GM23338 (cell line): ENCODE data around the gene RHOA. TPM values are rescaled to one million over a fixed set of nuclear protein-coding genes. Genes with fewer than 3 reads are reported as not detected.

ENCODE experiments used
- ATAC-seq: fragments of 200-7000 bp; cut with Tn5 transposase; 3 replicates; pipeline ENCODE4 v1.9.1; 2020
- DNase-seq: peaks from one replicate; pipeline ENCODE4 v3.0.0-alpha.2; 2015; ENCODE audit warnings: low spot score
- H2AFZ ChIP-seq: fragments of 200-600 bp; sonication (generic); 2 replicates; pipeline ENCODE4 v1.8.0; 2016; ENCODE audit warnings: antibody characterized with exemption, mild to moderate bottlenecking, moderate library complexity
- H3F3A ChIP-seq: fragments of 200-600 bp; sonication (generic); replicated peaks from 2 replicates; pipeline ENCODE4 v1.8.0; 2017; ENCODE audit warnings: antibody characterized with exemption, mixed run types, low read depth
- H3K27ac ChIP-seq: fragments of 200-600 bp; sonication (generic); 2 replicates; pipeline ENCODE4 v1.6.1; 2016; ENCODE audit warnings: low read depth
- H3K27me3 ChIP-seq: fragments of 200-600 bp; sonication (generic); 2 replicates; pipeline ENCODE4 v1.8.0; 2016; ENCODE audit warnings: mild to moderate bottlenecking, mixed run types, moderate library complexity; ENCODE audit not compliant: insufficient read depth
- H3K36me3 ChIP-seq: fragments of 200-600 bp; sonication (generic); 2 replicates; pipeline ENCODE4 v1.8.0; 2016; ENCODE audit warnings: mild to moderate bottlenecking; ENCODE audit not compliant: insufficient read depth
- H3K4me1 ChIP-seq: fragments of 200-600 bp; sonication (generic); 2 replicates; pipeline ENCODE4 v1.8.0; 2016; ENCODE audit warnings: mild to moderate bottlenecking, moderate library complexity; ENCODE audit not compliant: insufficient read depth
- H3K4me2 ChIP-seq: fragments of 200-600 bp; sonication (generic); 2 replicates; pipeline ENCODE4 v1.7.1; 2017; ENCODE audit warnings: mixed run types
- H3K4me3 ChIP-seq: fragments of 200-600 bp; sonication (generic); 2 replicates; pipeline ENCODE4 v1.6.1; 2016; ENCODE audit warnings: mixed run types
- H3K79me2 ChIP-seq: fragments of 200-600 bp; sonication (generic); replicated peaks from 2 replicates; pipeline ENCODE4 v1.8.0; 2017; ENCODE audit warnings: mild to moderate bottlenecking; ENCODE audit not compliant: insufficient read depth
- H3K9me2 ChIP-seq: fragments of 200-600 bp; sonication (generic); 2 replicates; pipeline ENCODE4 v1.8.0; 2017; ENCODE audit not compliant: insufficient read depth
- H4K20me1 ChIP-seq: fragments of 200-600 bp; sonication (generic); replicated peaks from 2 replicates; pipeline ENCODE4 v1.8.0; 2017; ENCODE audit warnings: mild to moderate bottlenecking; ENCODE audit not compliant: insufficient read depth
- H3K27ac Mint-ChIP-seq: 2 replicates; pipeline ENCODE4 v1.8.0; 2020; ENCODE audit warnings: inconsistent platforms, mild to moderate bottlenecking, moderate library complexity, mixed read lengths
- H3K27me3 Mint-ChIP-seq: 3 replicates; pipeline ENCODE4 v1.8.0; 2022; ENCODE audit warnings: low read depth, mild to moderate bottlenecking, moderate library complexity, mixed read lengths, inconsistent platforms; ENCODE audit not compliant: insufficient read depth, poor library complexity
- H3K36me3 Mint-ChIP-seq: 3 replicates; pipeline ENCODE4 v1.8.0; 2021; ENCODE audit warnings: low read depth, mild to moderate bottlenecking, inconsistent platforms, moderate library complexity, mixed read lengths
- H3K4me1 Mint-ChIP-seq: 3 replicates; pipeline ENCODE4 v1.8.0; 2020; ENCODE audit warnings: mild to moderate bottlenecking, inconsistent platforms, mixed read lengths
- H3K4me3 Mint-ChIP-seq: 3 replicates; pipeline ENCODE4 v1.8.0; 2021; ENCODE audit warnings: moderate library complexity, mild to moderate bottlenecking, inconsistent platforms, mixed read lengths
- H3K9me3 Mint-ChIP-seq: 3 replicates; pipeline ENCODE4 v1.8.0; 2020; ENCODE audit warnings: moderate library complexity, mild to moderate bottlenecking, inconsistent platforms, mixed read lengths
- CREB1 ChIP-seq: fragments of 250-450 bp; sonication (Bioruptor Pico); IDR thresholded peaks from 2 replicates; pipeline ENCODE4 v1.5.0; 2020; ENCODE audit warnings: low read depth, mild to moderate bottlenecking, moderate library complexity
- EZH2 ChIP-seq: fragments of 200-600 bp; sonication (generic); IDR thresholded peaks from one replicate; pipeline ENCODE4 v1.8.0; 2017; ENCODE audit warnings: antibody characterized with exemption, mild to moderate bottlenecking, low read depth; ENCODE audit not compliant: unreplicated experiment
- JUNB ChIP-seq: IDR thresholded peaks from one replicate; pipeline ENCODE4 v1.6.1; 2016; ENCODE audit warnings: antibody characterized with exemption; ENCODE audit not compliant: unreplicated experiment
- POLR2AphosphoS5 ChIP-seq: IDR thresholded peaks from 2 replicates; pipeline ENCODE4 v1.6.1; 2016; ENCODE audit warnings: antibody characterized with exemption, low read depth
- STAT1 ChIP-seq: IDR thresholded peaks from one replicate; pipeline ENCODE4 v1.6.1; 2016; ENCODE audit warnings: antibody characterized with exemption; ENCODE audit not compliant: unreplicated experiment
- ZNF331 ChIP-seq: fragments of 250-450 bp; sonication (Bioruptor Pico); IDR thresholded peaks from 2 replicates; pipeline ENCODE4 v1.5.0; 2020; ENCODE audit warnings: low read depth, mild to moderate bottlenecking, moderate library complexity
- polyA plus RNA-seq: library from polyadenylated mRNA; unstranded; fragments of >200 nt; fragmentation: Nextera tagmentation; extraction: Ambion mirVana; gene quantifications from 2 replicates; pipeline ENCODE4 v1.2.1, GENCODE V29; 2016
- total RNA-seq: library from RNA; depleted of rRNA; stranded (reverse); fragments of >200 nt; shearing (Covaris generic); gene quantifications from 2 replicates; pipeline ENCODE4 v1.2.3, GENCODE V29; 2014
- TF ChIP-seq, protein P1 (sequence below): fragments of 250-450 bp; sonication (Bioruptor Pico); IDR thresholded peaks from 2 replicates; pipeline ENCODE4 v1.5.0; 2020; ENCODE audit warnings: mild to moderate bottlenecking, moderate library complexity
- TF ChIP-seq, protein P2 (sequence below), 2 experiments: fragments of 200-600 bp in 1 of 2; sonication (generic) in 1 of 2; conservative IDR thresholded peaks; 2 replicates each; pipeline versions ENCODE4 v1.5.1 to v1.6.1; 2016 to 2017; ENCODE audit warnings: antibody characterized with exemption in 2 of 2, low read depth in 2 of 2, mild to moderate bottlenecking in 2 of 2, moderate library complexity in 1 of 2
- TF ChIP-seq, protein P3 (sequence below): IDR thresholded peaks from 2 replicates; pipeline ENCODE4 v1.6.1; 2016; ENCODE audit warnings: antibody characterized with exemption

Gene RHOA
- total and polyA plus RNA-seq, 2 experiments from 2014 or later, result 248 to 373 TPM

DNA sequence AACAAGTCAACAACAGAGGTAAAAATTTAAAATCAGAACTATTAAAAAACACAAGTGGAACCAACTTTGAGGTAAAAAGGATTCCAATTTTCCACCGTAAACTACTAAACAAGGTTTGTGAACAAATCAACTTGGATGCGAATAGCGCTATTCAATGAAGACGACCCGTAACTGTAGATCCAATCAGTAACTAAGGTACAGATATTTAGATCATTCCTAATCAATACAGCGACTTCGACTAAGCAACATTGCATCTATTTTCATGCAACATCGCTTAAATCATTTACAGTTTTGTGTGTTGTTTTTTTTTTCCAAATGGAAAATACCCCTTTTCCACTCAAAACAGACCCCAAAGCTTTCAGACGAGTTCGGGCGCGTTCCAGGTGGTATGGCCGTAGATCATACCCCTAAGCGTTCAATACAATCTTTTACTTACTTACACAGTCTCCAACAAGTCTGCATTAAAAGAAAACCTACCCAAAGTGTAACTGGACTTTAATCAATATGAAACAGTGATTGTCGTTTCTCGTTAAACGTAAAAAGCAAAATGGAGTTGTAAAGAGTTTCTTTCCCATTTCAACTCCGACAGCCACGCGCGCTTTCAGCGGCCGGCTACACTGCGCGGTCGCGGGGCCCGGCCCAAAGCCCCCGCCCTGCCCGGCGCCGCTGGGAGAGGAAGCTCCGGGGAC, 786 bp downstream of the RHOA start:
- Mint-ChIP-seq H3K9me3 (no peaks in the 10 kb centered on the region), H3K36me3 (peaks cover 16% of the 10 kb centered on the region), H3K27ac (peak overlapping the region; percentile 85), H3K27me3 (peaks cover 6% of the 10 kb centered on the region), H3K4me1 (peaks cover 21% of the 10 kb centered on the region), H3K4me3 (peak overlapping the region; percentile 94)
- H3K4me2 ChIP-seq, result peak overlapping the region; percentile 89
- peaks cover 10% of the 10 kb centered on the region for H3F3A ChIP-seq
- H3K9me2 ChIP-seq, result no peaks in the 10 kb centered on the region
- peaks cover 12% of the 10 kb centered on the region for H3K4me1 ChIP-seq
- no peaks in the 10 kb centered on the region for H3K27me3 ChIP-seq
- peaks cover 48% of the 10 kb centered on the region for H4K20me1 ChIP-seq
- peak overlapping the region; percentile 88 for H3K27ac ChIP-seq
- no peak overlapping the region; the same call in 1 of the 2 replicates for H2AFZ ChIP-seq
- TF ChIP-seq, protein P1, sequence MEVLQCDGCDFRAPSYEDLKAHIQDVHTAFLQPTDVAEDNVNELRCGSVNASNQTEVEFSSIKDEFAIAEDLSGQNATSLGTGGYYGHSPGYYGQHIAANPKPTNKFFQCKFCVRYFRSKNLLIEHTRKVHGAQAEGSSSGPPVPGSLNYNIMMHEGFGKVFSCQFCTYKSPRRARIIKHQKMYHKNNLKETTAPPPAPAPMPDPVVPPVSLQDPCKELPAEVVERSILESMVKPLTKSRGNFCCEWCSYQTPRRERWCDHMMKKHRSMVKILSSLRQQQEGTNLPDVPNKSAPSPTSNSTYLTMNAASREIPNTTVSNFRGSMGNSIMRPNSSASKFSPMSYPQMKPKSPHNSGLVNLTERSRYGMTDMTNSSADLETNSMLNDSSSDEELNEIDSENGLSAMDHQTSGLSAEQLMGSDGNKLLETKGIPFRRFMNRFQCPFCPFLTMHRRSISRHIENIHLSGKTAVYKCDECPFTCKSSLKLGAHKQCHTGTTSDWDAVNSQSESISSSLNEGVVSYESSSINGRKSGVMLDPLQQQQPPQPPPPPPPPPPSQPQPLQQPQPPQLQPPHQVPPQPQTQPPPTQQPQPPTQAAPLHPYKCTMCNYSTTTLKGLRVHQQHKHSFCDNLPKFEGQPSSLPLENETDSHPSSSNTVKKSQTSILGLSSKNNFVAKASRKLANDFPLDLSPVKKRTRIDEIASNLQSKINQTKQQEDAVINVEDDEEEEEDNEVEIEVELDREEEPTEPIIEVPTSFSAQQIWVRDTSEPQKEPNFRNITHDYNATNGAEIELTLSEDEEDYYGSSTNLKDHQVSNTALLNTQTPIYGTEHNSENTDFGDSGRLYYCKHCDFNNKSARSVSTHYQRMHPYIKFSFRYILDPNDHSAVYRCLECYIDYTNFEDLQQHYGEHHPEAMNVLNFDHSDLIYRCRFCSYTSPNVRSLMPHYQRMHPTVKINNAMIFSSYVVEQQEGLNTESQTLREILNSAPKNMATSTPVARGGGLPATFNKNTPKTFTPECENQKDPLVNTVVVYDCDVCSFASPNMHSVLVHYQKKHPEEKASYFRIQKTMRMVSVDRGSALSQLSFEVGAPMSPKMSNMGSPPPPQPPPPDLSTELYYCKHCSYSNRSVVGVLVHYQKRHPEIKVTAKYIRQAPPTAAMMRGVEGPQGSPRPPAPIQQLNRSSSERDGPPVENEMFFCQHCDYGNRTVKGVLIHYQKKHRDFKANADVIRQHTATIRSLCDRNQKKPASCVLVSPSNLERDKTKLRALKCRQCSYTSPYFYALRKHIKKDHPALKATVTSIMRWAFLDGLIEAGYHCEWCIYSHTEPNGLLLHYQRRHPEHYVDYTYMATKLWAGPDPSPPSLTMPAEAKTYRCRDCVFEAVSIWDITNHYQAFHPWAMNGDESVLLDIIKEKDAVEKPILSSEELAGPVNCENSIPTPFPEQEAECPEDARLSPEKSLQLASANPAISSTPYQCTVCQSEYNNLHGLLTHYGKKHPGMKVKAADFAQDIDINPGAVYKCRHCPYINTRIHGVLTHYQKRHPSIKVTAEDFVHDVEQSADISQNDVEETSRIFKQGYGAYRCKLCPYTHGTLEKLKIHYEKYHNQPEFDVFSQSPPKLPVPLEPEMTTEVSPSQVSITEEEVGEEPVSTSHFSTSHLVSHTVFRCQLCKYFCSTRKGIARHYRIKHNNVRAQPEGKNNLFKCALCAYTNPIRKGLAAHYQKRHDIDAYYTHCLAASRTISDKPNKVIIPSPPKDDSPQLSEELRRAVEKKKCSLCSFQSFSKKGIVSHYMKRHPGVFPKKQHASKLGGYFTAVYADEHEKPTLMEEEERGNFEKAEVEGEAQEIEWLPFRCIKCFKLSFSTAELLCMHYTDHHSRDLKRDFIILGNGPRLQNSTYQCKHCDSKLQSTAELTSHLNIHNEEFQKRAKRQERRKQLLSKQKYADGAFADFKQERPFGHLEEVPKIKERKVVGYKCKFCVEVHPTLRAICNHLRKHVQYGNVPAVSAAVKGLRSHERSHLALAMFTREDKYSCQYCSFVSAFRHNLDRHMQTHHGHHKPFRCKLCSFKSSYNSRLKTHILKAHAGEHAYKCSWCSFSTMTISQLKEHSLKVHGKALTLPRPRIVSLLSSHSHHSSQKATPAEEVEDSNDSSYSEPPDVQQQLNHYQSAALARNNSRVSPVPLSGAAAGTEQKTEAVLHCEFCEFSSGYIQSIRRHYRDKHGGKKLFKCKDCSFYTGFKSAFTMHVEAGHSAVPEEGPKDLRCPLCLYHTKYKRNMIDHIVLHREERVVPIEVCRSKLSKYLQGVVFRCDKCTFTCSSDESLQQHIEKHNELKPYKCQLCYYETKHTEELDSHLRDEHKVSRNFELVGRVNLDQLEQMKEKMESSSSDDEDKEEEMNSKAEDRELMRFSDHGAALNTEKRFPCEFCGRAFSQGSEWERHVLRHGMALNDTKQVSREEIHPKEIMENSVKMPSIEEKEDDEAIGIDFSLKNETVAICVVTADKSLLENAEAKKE (CRISPR knock-in tag), result no peak
- no peak for TF ChIP-seq POLR2AphosphoS5
- no peak for TF ChIP-seq ZNF331 (CRISPR knock-in tag)
- no peak for TF ChIP-seq STAT1
- TF ChIP-seq, protein P2, sequence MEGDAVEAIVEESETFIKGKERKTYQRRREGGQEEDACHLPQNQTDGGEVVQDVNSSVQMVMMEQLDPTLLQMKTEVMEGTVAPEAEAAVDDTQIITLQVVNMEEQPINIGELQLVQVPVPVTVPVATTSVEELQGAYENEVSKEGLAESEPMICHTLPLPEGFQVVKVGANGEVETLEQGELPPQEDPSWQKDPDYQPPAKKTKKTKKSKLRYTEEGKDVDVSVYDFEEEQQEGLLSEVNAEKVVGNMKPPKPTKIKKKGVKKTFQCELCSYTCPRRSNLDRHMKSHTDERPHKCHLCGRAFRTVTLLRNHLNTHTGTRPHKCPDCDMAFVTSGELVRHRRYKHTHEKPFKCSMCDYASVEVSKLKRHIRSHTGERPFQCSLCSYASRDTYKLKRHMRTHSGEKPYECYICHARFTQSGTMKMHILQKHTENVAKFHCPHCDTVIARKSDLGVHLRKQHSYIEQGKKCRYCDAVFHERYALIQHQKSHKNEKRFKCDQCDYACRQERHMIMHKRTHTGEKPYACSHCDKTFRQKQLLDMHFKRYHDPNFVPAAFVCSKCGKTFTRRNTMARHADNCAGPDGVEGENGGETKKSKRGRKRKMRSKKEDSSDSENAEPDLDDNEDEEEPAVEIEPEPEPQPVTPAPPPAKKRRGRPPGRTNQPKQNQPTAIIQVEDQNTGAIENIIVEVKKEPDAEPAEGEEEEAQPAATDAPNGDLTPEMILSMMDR (conservative IDR thresholded peaks at IDR 0.05; ENCODE audit: low read depth in 2 of 2), result no peak
- TF ChIP-seq, protein P3, sequence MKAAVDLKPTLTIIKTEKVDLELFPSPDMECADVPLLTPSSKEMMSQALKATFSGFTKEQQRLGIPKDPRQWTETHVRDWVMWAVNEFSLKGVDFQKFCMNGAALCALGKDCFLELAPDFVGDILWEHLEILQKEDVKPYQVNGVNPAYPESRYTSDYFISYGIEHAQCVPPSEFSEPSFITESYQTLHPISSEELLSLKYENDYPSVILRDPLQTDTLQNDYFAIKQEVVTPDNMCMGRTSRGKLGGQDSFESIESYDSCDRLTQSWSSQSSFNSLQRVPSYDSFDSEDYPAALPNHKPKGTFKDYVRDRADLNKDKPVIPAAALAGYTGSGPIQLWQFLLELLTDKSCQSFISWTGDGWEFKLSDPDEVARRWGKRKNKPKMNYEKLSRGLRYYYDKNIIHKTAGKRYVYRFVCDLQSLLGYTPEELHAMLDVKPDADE, result no peak
- TF ChIP-seq EZH2, result no peak
- TF ChIP-seq JUNB, result no peak
- TF ChIP-seq CREB1, result no peak
- peaks cover 54% of the 10 kb centered on the region for H3K79me2 ChIP-seq
- ATAC-seq (no peak), DNase-seq (no peak)
- no peaks in the 10 kb centered on the region for H3K36me3 ChIP-seq
- peak overlapping the region; percentile 84 for H3K4me3 ChIP-seq
